Measurements from ENCODE around the gene ZC3H18.

The ZC3H18 gene

GRCh38 chr16:88677721-88678120 lies 107.5 kb downstream of the ZC3H18 start:
- DNase-seq (ENCODE audit: extremely low read depth, low read depth) = no peak

GRCh38 chr16:88678224-88678979 lies 108.2 kb downstream of the ZC3H18 start:
- no peak for TF ChIP-seq CTCF (IDR thresholded peaks at IDR 0.05; ENCODE audit: low read depth, low read length, missing control alignments)
- H3K4me3 ChIP-seq (replicated peaks; ENCODE audit: low read depth, low read length) = no peak overlapping the region
- no peak for DNase-seq (ENCODE audit: extremely low read depth, low read depth)

More at GRCh38 chr16:88677721-88678120, 107.5 kb downstream of the ZC3H18 start:
- no peak for TF ChIP-seq CTCF (IDR thresholded peaks at IDR 0.05; ENCODE audit: low read depth, low read length, missing control alignments)
- H3K4me3 ChIP-seq (replicated peaks; ENCODE audit: low read depth, low read length) = no peak overlapping the region

GRCh38 chr16:88680554-88681083 lies 110.4 kb downstream of the ZC3H18 start:
- TF ChIP-seq CTCF (IDR thresholded peaks at IDR 0.05; ENCODE audit: low read depth, low read length, missing control alignments) = no peak
- no peak for DNase-seq (ENCODE audit: extremely low read depth, low read depth)
- no peak overlapping the region for H3K4me3 ChIP-seq (replicated peaks; ENCODE audit: low read depth, low read length)

- DNase-seq (ENCODE audit: extremely low read depth, low read depth) = no peak
- peak; percentile 29 for TF ChIP-seq CTCF (IDR thresholded peaks at IDR 0.05; ENCODE audit: low read depth, low read length, missing control alignments)
- H3K4me3 ChIP-seq (replicated peaks; ENCODE audit: low read depth, low read length) = no peak overlapping the region
These were observed 111.0 kb downstream of the ZC3H18 start for GRCh38 chr16:88681084-88681680.
